Adipocyte (in vitro differentiated cells): ENCODE measurements around the gene INPP5F.
A peak's percentile ranks its signal among the peaks of the same experiment; 100 is the strongest.

Experiments
- DNase-seq: peaks from one replicate; pipeline ENCODE4 v3.0.0-alpha.2; 2015; ENCODE audit warnings: low read depth
- H3K27me3 ChIP-seq: replicated peaks from 2 replicates; pipeline ENCODE4 v1.7.0; 2013; ENCODE audit warnings: mild to moderate bottlenecking, low read length, moderate library complexity; ENCODE audit not compliant: control insufficient read depth, insufficient read depth
- H3K36me3 ChIP-seq: 2 replicates; pipeline ENCODE4 v1.7.0; 2013; ENCODE audit warnings: low read length, mild to moderate bottlenecking, moderate library complexity; ENCODE audit not compliant: control insufficient read depth, insufficient read depth, severe bottlenecking
- H3K4me1 ChIP-seq: 2 replicates; pipeline ENCODE4 v1.7.0; 2013; ENCODE audit warnings: mild to moderate bottlenecking, low read length, moderate library complexity; ENCODE audit not compliant: control insufficient read depth, insufficient read depth
- H3K4me3 ChIP-seq: 2 replicates; pipeline ENCODE4 v1.7.0; 2013; ENCODE audit warnings: mild to moderate bottlenecking, low read length, moderate library complexity
- H3K9ac ChIP-seq: 2 replicates; pipeline ENCODE4 v1.7.0; 2013; ENCODE audit warnings: mild to moderate bottlenecking, low read length, moderate library complexity
- H3K9me3 ChIP-seq: 2 replicates; pipeline ENCODE4 v1.7.0; 2013; ENCODE audit warnings: mild to moderate bottlenecking, low read length, moderate library complexity; ENCODE audit not compliant: control insufficient read depth

INPP5F gene

DNA sequence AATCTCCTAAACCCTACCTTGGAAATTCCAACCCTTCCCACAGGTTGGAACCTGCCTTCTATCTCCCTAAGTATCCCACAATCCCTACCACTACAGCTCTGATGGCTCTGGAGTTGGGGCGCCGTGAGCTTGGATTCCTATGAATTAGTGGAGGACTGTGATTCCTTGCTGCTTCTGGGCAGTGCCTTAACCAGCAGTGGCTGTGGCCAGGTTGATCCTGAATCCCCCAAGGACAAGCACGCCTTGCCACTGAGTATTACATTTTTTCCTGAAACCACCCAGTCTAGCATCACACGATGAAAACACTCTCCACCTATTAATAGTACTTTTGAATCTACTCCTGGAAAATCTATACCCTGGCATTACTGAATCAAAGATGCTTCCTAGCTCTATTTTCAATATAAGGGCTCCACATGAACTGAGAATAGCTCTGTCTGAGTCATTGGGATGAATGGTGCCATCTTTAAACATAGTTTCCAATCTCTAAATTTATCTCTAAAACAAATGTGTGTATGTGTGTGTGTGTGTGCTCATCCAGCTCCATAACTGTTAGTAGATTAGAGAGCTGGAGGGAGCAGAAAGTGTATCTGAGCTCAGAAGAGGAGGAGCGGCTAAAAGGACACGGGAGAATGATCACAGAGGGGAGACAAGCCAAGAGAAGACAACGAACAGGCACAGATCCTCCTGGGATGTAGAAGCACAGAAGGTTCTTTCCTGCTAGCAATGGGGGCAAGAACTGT, 11.9 kb upstream of the INPP5F start:
- Histone ChIP-seq H3K9ac (no peak overlapping the region), H3K4me3 (no peak overlapping the region), H3K36me3 (no peaks in the 10 kb centered on the region), H3K4me1 (peaks cover 7% of the 10 kb centered on the region), H3K27me3 (no peaks in the 10 kb centered on the region), H3K9me3 (no peaks in the 10 kb centered on the region)
- no peak for DNase-seq

GRCh38 chr10:119714484-119714816, 11.4 kb upstream of the INPP5F start:
- H3K4me3 ChIP-seq: no peak overlapping the region
- peaks cover 7% of the 10 kb centered on the region for H3K4me1 ChIP-seq
- no peaks in the 10 kb centered on the region for H3K27me3 ChIP-seq
- H3K9ac ChIP-seq: no peak overlapping the region
- DNase-seq: peak; percentile 65
- no peaks in the 10 kb centered on the region for H3K9me3 ChIP-seq
- no peaks in the 10 kb centered on the region for H3K36me3 ChIP-seq

DNA sequence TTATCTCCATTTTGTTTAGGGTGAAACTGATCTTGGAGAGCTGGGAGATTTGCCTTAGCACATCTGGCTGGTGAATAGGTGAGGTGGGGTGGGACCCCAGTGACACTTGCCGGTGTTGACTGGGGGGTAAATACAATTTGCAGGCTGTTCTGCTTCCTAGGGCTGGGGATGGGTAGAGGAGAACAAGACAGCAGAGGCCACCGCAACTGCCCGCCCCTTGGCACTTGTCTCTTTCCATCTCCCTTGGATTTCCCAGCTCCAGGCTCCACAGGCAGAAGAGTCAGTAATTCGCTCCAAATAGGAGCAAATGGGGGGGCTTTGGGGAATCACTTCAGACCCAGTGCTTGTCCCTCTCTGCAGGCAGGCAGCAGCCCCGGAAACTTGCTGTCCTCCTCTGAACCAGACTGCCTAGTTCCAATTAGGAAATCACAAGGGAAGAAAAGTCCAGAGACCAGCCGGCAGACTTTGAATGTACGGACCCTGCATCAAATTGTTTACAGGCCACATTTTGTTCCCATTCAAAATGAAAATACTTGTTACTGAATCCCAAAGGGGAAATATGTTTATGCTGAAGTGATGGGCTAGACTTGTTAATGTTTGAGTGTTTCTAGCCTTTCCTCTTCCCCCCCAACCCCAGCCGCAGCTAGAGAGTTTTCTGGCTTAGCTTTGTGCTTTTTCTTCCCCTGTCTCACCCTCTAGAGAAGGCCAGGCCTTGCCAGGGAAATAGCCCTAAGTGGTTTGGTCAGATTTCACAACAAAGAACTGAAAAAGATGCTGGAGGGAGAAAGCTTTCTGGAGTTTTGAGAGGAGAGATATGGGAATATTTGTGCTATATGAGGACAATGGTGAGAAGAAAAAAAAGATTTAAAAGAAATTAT, 10.0 kb upstream of the INPP5F start:
- peak; percentile 71 for DNase-seq
- Histone ChIP-seq H3K9ac (peak overlapping the region; percentile 43), H3K9me3 (no peaks in the 10 kb centered on the region), H3K27me3 (no peaks in the 10 kb centered on the region), H3K36me3 (no peaks in the 10 kb centered on the region), H3K4me1 (peaks cover 7% of the 10 kb centered on the region), H3K4me3 (no peak overlapping the region)

DNA sequence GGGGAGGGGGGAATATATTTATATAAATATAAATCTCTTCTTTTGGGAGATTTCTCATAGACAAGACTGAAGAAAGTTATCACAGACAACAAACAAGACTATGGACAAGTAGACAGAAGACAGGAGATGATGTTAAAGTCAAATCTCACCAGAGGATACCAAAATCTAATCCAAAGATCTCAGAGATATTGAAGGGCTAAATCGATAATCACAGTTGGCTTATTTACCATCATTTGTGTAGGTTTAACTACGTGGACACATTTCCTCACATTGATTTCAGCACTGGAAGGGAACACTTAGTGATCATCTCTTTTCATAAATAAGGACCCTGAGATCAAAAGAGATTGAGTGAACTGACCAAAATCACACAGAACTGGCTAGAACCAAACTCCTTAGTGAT, 2.7 kb upstream of the INPP5F start:
- Histone ChIP-seq H3K27me3 (no peaks in the 10 kb centered on the region), H3K4me1 (peaks cover 21% of the 10 kb centered on the region), H3K4me3 (no peak overlapping the region), H3K9me3 (no peaks in the 10 kb centered on the region), H3K9ac (no peak overlapping the region), H3K36me3 (no peaks in the 10 kb centered on the region)
- DNase-seq: no peak

- Histone ChIP-seq H3K27me3 (no peaks in the 10 kb centered on the region), H3K9me3 (no peaks in the 10 kb centered on the region), H3K36me3 (no peaks in the 10 kb centered on the region), H3K4me3 (no peak overlapping the region), H3K4me1 (peaks cover 21% of the 10 kb centered on the region), H3K9ac (no peak overlapping the region)
- no peak for DNase-seq
Observed at GRCh38 chr10:119723624-119724023, 2.2 kb upstream of the INPP5F start.

DNA sequence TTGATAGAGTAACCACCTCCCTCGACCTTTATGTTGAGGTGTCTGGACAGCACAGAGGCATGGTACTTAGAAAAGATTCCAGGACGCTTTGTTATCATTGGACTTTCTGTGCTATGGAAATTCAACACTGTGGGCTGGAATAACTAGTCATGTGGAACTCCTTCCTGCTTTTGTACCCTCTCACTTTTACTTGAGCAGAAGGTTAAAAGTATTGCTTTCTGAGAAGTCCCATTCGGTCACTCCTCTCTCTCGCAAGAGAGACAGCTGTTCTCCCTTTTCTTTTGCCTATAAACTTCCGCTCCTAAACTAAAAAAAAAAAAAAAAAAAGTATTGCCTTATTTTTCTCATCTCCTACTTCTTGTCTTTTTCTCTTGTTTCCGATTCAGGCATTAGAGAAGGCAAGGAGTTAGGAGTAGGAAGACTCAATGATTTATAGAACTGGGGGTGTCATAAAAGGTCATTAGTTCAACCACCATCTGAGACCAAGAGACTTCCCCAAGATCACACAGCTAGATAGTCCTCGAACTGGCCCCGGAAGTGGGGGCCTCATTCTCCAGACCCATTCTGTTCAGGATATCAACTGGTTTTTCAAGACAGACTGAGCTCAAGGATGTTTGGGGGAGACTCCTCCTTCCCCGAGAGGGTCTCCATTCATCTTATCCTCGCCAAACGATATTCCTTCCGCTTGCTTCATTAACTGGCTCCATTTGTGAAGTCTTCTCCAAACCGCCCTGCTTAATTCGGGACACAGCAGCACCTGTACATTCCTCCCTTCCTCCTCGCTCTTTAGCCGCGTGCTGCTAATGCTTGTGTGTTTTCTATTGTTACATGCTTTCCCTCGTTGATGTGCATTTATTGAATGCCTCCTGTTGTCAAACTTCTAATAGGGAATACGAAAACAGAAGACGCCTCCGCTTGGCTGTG, 995 bp upstream of the INPP5F start:
- peak overlapping the region; percentile 87 for H3K4me3 ChIP-seq
- H3K36me3 ChIP-seq: no peaks in the 10 kb centered on the region
- no peak for DNase-seq
- no peaks in the 10 kb centered on the region for H3K27me3 ChIP-seq
- peaks cover 21% of the 10 kb centered on the region for H3K4me1 ChIP-seq
- H3K9me3 ChIP-seq: no peaks in the 10 kb centered on the region
- H3K9ac ChIP-seq: peak overlapping the region; percentile 93

DNA sequence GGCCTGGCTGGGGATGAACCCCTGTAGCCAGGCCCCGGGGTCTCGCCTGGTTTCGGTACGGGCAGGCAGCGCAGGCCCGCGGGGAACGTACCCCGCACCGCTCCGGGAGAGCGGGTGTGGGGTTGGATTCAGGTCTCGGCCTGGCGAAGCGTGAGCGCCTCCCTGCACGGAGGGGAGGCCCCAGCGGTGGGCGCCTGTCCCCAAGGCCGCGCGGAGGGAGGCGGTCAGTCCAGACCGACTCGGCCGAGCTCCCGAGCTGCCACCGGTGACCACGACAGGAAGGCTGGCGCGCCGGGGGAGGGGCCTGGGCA, 378 bp upstream of the INPP5F start:
- Histone ChIP-seq H3K27me3 (no peaks in the 10 kb centered on the region), H3K4me3 (peak overlapping the region; percentile 87), H3K9ac (peak overlapping the region; percentile 93), H3K9me3 (no peaks in the 10 kb centered on the region), H3K36me3 (no peaks in the 10 kb centered on the region), H3K4me1 (peaks cover 21% of the 10 kb centered on the region)
- DNase-seq: no peak

- Histone ChIP-seq H3K4me1 (peaks cover 21% of the 10 kb centered on the region), H3K9ac (peak overlapping the region; percentile 89), H3K36me3 (no peaks in the 10 kb centered on the region), H3K9me3 (no peaks in the 10 kb centered on the region), H3K4me3 (peak overlapping the region; percentile 93), H3K27me3 (no peaks in the 10 kb centered on the region)
- no peak for DNase-seq
Observed at GRCh38 chr10:119726676-119727261, 919 bp downstream of the INPP5F start.

- Histone ChIP-seq H3K4me3 (no peak overlapping the region), H3K9me3 (no peaks in the 10 kb centered on the region), H3K36me3 (no peaks in the 10 kb centered on the region), H3K9ac (no peak overlapping the region), H3K4me1 (peaks cover 21% of the 10 kb centered on the region), H3K27me3 (no peaks in the 10 kb centered on the region)
- DNase-seq: no peak
Observed at GRCh38 chr10:119728172-119728800, 2.4 kb downstream of the INPP5F start.

- Histone ChIP-seq H3K36me3 (no peaks in the 10 kb centered on the region), H3K9me3 (no peaks in the 10 kb centered on the region), H3K9ac (no peak overlapping the region), H3K27me3 (no peaks in the 10 kb centered on the region), H3K4me3 (no peak overlapping the region), H3K4me1 (peaks cover 29% of the 10 kb centered on the region)
- peak; percentile 61 for DNase-seq
Observed at GRCh38 chr10:119734396-119735332, 8.8 kb downstream of the INPP5F start.
